ENCODE data around the gene ZNF367.

Gene ZNF367

DNA sequence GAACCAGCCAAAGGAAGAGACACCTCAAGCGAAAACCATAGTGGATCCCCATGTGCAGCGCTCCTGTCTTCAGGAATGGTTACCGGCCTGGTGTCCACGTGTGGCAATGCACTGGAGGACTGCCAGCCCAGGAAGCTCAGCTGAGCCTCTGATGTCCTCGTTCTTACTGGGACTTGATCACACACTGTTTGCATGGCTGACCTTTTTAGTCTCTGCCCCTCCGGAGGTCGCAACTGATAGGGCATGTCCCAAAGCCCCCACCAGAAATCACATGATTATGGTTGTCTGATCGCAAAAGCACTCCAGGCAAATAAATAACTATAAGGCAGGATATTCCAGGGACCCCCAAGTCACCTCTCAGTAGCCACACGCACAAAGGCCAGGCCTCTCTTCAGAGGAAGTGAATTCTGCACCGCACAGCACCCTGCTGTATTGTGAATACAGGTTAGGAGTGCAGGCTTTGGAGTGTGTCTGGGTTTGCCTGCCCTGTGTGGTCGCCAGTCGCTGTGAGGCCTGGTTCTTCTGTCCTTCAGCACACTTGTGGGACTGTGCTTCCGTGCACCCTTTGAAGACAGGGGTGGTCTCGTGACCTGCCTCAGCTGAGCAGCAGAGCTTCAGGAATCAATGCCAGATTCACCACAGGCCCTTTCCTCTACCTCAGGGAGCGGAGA, 18.4 kb upstream of the ZNF367 start:
- no peak for DNase-seq

DNA sequence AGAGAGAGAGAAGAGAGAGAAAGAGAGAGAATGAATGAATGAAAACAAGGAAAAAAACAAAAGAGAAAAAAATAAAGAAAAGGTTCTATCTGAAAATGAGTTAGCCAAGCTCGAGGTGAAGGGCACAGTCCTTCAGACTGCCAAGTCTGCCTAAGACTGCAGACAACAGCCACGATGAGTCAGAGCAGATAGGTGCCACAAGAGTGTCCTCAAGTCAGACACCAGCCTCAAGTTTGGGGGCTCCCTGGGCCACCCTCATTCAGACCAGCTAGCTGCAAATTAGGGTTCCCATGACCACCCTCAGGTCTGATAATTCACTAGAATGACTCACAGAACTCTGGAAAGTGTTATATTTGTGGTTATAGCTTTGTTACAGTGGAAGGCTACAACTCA, 17.9 kb upstream of the ZNF367 start:
- DNase-seq: no peak

DNA sequence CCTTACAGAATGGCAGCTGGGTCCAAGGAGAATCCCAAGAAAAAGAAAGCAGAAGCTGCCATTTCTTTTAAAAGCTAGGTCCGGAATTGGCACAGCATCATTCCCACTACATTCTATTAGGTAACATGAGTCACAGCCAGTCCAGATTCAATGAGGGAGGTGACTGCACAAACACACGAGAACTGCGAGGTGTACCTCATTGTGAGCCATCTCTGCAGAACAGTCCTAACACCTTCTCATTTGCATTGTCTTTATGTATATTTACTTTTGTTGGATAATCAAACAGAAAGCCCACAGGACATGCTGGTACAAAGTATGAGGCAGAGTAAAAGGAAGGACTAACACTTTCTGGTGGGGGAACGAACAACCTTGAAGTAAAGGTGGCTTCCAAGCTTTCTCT, 17.2 kb upstream of the ZNF367 start:
- peak; percentile 36 for DNase-seq

DNA sequence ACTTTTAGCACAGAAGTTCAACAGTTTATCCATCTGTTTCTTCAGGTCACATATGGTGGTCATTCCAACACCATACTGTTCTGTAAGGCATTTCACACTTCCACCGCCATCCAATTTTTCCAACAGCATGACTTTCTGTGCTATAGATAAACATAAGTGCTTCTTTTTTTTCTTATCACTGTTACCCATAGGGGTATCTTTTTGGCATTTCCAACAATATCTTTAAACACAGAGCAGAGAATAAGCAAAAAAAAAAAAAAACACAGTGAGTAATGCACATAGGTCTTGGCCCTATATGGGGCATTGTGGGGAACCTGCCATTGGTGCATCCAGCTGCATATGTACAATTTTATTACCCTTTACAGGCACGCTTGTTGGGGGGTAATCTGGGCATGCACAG, 12.2 kb upstream of the ZNF367 start:
- no peak for DNase-seq

DNA sequence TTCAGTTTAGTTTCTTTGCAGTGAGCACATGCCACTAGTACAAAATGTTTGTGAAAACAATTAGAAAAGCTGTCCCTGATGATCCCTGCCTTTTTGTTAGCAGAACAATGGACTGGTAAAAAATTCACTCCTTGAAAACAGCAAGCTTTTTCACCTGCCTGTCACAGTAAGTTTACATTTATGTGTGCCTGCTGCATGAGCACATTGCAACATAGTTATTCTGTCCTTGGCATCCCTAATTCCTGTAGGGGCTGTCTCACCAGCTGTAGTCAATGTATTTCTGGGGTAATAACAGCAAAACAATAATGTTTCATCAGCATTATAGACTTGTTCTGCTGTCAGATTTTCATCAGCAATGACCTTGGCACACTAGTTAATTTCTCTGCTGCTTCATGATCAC, 11.6 kb upstream of the ZNF367 start:
- DNase-seq: no peak

DNA sequence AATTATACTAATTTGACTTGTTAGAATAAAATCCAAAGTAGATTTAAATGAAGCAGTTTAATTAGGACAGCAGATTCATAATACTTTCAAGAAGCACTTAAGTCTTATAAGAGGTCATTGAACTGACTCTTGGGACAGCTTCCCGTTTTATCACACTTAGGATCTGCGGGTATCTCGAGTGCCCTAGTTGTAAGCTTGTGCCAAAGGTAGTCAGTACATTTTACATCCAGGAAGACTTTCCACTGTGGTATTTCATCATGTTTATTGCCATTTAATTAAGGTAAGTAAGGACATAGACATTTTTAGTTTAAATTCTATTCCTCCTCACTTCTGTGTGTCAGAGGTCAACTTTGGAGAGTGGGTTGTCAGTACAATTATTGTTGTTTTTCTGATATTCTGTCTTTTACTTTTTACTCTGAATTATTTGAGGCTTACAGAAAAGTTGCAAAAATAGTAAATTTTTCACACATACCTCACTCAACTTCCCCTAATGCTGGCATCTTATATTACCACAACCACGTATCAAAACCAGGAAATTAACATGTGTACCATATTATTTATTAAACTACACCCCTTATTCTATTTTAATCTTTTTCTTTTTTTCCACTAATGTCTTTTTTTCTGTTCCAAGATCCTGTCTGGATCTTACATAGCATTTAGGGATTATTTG, 7.5 kb upstream of the ZNF367 start:
- DNase-seq: no peak

DNA sequence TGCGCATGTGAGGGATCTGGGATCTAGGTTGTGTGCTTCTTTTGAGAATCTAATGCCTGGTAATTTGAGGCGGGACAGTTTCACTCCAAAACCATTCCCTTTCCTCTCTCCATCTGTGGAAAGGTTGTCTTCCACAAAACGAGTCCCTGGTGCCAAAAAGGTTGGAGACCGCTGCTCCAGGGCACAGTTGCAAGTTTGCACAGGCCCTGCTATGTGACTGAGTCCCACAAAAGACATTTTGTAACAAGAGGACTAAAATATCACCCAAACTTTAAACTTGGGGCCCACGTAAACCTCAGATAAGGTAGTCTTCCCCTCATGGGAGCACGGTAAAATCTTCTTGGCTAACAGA, 5.8 kb upstream of the ZNF367 start:
- DNase-seq: no peak

DNA sequence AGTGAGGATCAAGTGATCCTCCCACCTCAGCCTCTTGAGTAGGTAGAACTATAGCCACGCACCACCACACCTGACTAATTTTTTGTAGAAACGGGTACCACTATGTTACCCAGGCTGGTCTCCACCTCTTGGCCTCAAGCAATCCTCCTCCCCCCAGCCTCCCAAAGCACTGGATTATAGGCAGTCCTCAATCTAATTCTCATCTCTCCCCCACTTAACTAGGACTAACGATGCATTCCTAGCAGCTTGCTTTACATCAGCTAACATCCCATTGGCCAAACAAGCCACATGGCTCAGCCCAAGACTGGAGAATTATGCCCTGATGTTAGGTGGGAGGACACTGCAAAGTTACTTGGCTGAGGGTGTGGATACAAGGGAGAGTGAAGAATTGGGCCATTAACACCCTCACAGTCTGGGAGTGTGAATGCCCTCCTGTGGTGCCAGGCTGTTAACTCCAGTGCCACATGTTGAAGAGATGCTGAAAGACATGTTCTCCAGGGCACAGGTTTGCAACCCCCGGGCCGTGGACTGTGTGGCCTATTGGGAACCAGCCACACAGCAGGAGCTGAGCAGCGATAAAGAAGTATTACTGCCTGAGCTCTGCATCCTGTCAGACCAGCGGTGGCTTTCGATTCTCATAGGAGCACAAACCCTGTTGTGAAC, 5.3 kb upstream of the ZNF367 start:
- peak; percentile 75 for DNase-seq

DNA sequence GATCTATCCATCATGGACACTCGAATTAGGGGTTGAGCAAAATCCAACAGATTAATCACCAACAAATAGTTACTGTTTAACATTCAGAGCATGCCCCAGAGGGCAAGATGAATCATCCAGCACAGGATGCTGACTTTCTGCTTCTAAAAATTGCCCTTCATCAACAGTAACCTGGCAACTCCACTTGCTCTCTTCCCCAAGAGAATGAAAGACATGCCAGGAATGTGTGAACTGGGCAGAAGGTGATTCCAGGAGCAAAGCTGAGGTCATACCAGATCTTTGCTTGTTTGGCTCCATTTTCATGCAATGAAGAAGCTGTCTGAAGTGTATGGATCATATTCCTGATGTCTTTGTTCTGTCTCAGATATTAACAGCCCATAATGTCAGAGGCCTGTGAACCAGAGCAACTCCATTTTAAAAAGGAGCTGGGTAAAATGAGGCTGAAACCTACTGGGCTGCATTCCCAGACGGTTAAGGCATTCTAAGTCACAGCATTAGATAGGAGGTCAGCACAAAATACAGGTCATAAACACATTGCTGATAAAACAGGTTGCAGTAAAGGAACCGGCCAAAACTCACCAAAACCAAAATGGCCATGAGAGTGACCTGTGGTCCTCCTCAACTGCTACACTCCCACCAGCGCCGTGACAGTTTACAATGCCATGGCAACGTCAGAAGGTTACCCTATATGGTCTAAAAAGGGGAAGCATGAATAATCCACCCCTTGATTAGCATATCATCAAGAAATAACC, 2.5 kb upstream of the ZNF367 start:
- peak; percentile 82 for DNase-seq

DNA sequence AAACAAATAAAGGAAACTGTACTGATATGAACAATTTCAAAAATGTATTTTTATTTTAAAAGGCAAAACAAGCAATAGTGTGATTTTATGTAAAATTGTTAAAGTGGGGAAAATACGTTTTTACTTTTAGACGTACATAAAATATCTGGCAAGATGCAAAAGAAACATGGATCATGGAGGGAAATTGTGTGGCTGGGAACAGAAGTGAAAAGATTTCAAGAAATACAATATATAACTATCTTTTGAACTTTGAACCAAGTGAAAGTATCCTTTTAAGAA, 1.5 kb upstream of the ZNF367 start:
- DNase-seq: peak; percentile 45

DNA sequence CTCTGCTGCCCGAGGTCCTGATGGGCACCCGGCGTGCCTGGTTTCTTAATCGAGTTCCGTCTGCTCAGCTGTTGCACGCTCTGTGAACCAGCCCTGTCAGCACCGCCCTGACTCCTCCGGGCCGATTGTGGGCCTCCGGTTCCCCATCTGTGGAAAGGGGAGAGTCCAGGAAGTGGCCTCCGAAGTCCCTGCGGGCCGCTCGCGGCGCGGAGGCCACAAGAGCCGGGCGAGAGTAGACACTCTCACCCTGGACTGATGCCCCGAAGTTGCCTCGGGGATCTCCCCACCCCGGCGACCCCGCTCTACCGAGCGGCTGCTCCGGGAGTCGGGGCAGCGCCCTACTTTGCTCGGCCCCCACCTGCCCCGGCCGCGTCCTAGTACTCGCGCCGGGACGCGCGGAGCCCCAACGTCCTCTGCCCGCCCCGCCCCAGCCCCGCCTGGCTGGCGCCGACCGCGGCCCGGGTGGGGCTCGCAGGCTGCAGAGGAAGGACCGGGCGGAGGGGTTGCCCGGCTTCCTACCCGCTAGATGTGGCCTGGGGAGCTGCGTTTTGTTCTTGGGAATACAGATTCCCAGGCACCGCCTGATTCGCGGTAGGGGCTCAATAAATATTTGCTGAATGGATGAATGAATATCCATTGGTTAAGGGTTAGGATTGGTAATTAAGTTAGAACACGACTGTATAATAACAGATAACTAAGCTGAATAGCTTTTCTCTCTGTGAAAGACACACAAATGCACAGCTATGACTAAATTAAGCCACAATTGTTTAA, 935 bp upstream of the ZNF367 start:
- DNase-seq: peak; percentile 99

DNA sequence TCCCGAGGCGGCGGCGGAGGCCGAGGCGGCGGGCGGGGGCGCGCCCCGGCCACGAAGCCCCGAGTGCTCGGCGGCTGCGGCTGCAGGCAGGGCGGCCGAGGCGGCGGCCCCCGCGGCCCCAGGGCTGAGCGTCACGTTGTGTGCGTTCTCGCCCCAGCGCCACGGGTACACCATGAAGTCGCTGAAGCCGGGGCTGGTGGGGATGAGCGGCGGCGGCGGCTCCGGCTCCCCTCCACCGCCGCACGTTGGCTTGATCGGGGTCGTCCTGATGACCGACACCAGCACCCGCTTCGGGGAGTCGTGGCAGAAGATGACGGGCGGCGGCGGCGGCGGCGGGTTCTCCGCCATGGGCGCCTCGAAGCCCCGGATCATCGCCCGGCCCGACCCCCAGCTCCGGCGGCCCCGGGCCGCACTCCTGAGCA, 498 bp downstream of the ZNF367 start:
- peak; percentile 80 for DNase-seq

DNA sequence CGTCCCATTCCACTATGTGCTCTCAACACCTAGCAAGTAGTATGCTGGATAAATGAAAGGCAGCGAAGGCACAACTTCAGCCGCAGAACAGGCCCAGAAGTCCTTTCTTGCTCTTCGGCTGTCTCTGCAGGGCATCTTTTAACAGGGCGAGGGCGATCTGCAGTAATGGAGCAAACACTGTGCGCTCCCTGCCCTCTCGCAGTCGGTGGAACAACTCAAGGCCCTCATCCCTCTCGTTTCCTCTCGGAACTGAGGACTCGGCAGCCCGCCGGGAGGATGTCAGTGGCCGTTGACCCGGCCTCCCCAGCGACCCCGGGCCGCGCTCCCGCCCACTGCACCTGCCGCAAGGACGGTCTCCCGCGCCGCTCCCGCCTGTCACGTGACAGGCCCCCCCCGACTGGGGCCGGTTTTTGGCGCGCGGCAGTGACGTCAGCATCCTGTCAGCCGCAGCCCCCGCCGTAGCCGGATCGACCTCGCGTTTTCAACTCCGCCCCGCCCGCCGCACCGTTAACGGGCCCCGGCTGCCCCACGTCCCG, 1.1 kb downstream of the ZNF367 start:
- DNase-seq: peak; percentile 96

DNA sequence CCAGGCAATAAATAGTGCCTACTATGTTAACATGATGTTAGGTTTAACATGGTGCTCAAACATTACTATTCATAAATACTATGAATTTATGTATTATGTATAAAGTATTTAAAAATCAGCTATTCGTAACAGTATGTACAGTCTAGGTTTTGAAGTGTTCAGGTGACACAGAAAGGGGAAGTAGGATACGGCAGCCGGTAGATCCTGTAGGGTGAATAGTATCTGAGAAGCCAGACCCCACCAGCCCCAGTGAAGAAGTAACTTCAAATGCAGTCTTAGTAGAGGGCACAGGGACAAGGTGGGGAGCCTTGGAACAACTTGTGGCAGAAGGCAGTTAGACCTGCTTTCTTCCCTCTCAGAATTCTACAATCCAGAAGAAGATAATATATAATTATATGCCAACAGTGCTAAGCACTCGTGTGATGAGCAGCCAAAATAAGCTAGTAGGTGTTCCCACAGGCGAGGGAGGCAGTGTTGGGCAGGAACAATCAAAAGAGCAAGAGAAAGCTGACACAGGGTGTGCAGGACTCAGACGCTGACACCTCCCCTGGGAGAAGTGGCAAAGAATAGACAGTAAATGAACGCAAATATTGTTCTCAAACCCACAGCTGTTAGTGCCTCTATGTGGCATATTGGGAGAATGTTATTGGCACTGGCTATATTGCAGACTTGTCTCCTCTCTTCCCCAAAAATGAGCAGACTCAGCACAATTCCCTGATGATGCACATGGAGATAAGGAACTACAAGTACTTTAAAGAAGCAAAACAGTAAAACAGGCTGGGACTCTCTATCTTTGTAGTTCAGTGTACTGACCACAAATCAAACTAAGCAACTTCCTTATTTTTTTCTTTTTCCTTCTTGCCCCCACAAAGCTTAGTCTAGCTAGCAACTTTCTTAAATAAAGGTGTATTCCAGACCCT, 4.6 kb downstream of the ZNF367 start:
- peak; percentile 97 for DNase-seq

DNA sequence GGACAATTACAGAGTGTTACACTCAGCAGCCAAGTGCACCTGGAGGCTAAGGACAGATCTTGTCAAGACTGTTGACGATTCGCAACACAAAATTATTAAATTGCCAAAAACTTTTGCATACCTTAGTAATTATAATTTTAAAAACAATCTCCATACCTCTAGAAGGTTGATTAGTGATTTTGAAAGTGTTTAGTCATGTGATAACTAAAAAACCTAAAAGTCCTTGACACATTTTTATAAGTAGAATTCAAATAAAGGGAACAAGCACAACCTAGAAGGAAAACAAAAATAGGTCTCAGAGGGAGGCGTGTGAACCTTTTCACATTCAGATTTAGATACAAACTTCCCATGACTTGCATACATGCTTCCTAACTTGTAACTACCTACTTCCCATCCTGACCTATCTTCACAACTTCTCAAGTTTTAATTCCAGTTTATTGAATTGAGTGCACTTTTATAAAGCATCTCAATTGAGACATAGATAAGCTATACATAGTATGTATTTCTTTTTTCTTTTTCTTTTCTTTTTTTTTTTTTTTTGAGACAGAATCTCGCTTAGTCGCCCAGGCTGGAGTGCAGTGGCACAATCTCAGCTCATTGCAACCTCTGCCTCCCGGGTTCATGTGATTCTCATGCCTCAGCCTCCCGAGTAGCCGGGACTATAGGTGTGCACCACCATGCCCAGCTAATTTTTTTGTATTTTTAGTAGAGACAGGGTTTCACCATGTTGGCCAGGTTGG, 5.8 kb downstream of the ZNF367 start:
- no peak for DNase-seq

DNA sequence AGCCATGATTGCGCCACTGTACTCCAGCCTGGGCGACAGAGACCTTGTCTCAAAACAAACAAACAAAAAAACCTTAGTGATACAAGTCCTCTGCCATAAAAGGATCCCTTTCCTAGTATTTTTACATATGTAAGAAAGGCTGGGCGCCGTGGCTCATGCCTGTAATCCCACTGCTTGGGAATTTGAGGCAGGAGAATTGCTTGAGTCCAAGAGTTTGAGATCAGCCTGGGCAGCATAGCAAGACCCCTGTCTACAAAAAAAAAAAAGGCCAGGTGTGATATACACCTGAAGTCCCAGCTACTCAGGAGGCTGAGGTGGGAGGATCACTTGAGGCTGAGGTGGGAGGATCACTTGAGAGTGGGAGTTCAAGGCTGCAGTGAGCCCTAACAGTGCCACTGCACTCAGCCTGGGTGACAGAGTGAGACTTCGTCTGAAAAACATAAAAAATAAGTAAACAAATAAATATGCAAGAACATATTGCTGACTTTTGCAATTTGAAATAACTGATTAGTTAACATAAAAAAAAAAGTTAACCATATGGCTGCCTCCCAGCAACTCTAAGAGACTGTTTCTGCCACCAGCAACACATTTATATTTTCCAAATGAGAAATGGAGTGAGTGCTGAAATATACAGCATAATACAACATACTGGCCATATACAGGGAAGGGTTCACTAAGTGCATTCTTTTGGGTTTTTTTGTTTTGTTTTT, 6.9 kb downstream of the ZNF367 start:
- DNase-seq: no peak

DNA sequence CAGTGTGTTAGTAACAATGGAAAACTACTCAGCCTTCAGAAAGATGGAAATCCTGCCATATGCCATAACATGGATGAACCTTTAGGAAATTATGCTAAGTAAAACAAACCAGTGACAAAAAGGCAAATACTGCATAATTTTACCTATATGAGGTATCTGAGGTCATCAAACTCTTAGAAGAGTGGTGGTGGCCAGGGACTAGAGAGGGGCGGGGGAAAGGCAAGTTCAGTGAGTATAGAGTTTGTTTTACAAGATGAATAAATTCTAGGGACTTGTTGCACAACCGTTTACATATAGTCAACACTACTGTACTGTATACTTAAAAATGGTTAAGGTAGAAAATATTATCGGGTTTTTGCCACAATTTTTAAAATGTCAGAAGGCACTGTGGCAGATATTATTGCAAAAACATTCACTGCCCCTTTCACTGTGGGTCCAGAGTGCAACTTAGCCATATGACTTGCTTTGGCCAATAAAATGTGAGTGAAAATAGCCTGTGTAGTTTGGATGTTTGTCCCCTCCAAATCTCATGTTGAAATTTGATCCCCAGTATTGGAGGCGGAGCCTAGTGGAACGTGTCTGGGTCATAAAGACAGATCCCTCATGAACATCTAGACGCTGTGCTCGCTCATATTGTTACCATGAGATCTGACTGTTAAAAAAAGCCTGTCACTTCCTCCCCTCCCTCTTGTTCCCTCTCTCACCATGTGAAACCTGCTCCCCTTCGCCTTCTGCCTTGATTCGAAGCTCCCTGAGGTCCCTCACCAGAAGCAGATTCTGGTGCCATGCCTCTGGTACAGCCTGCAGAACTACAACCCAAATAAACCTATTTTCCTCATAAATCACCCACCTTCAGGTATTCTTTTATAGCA, 9.5 kb downstream of the ZNF367 start:
- peak; percentile 15 for DNase-seq

DNA sequence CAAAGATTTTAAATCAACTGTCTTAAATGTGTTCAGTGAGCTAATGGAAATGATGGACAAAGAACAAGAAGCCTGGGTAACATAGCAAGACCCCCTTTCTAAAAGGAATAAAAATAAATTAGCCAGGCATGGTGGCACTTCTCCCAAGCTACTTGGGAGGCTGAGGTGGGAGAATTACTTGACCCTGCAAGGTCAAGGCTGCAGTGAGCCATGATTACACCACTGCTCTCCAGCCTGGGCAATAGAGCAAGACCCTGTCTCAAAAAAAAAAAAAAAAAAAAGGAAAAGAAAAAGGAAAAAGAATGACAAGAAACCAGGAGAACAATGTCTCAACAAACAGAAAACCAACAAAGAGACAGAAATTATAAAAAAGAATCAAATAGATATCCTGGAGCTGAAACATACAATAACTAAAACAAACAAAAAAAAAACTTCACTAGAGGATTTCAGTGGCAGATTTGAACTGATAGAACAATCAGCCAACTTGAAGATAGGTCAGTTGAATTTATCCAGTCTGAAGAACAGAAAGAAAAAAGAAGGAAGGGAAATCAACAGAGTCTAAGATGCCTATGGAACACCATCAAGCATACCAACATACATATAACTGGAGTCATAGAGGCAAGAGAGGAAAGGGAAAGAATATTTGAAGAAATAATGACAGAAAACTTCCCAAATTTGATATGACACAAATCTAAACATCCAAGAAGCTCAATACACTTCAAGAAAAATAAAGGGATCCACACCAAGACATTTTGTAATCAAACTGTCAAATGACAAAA, 17.8 kb downstream of the ZNF367 start:
- no peak for DNase-seq

DNA sequence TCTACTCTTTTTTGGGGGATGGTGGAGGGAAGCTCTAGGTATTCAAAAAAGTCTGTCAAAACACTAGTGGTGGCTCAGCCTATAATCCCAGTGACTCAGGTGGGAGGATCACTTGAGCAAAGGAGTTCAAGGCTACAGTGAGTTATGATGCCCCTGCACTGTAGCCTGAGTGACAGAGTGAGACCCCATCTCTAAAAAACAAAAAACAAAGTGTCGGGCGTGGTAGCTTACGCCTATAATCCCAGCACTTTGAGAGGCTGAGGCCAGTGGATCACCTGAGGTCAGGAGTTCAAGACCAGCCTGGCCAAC, 18.9 kb downstream of the ZNF367 start:
- DNase-seq: no peak

All from NCI-H69 (cell line).